Esophagus squamous epithelium (tissue), 4 donors: Measurements from ENCODE around the gene KCNC2.

Experiments used
- CTCF ChIP-seq, 6 experiments: fragments of 450-650 bp in 4 of 6; fragments of 200-600 bp in 2 of 6; sonication (generic) in 2 of 6; IDR thresholded peaks; one replicate each; pipeline ENCODE4 v1.5.1; 2016 to 2019; ENCODE audit warnings: antibody characterized with exemption in 6 of 6, mild to moderate bottlenecking in 4 of 6, moderate library complexity in 4 of 6
- POLR2A ChIP-seq, 4 donors: fragments of 450-650 bp; IDR thresholded peaks; one replicate each; pipeline ENCODE4 v1.6.1; 2017; ENCODE audit warnings: antibody characterized with exemption in 4 of 4, mild to moderate bottlenecking in 4 of 4, moderate library complexity in 3 of 4

- TF ChIP-seq CTCF (IDR thresholded peaks at IDR 0.05) (no peak), POLR2A (IDR thresholded peaks at IDR 0.05) (no peak)
Observed at GRCh38 chr12:75227132-75227531, 17.5 kb upstream of the KCNC2 start.
